SH-SY5Y (cell line): ENCODE results near the gene PTPRR.

ENCODE experiments used
- GATA2 ChIP-seq: IDR thresholded peaks from 2 replicates; pipeline ENCODE4 v1.6.1; 2011; ENCODE audit warnings: mild to moderate bottlenecking, low read depth, low read length
- GATA3 ChIP-seq: IDR thresholded peaks from 2 replicates; pipeline ENCODE4 v1.6.1; 2011; ENCODE audit warnings: low read depth, mild to moderate bottlenecking, low read length, moderate library complexity

GRCh38 chr12:70709022-70709421 lies 211.5 kb downstream of the PTPRR start:
- TF ChIP-seq GATA2 = no peak
- no peak for TF ChIP-seq GATA3
